Activated T-cell treated with anti-CD3 and anti-CD28 coated beads for 4 hours (primary cell): ENCODE measurements around the gene CWH43.
"Not testable (repeated sequence)": the region's sequence is repeated elsewhere in the genome, so short reads cannot be mapped to it uniquely, and the experiment has no call there.

Source experiments
- DNase-seq: peaks from one replicate; pipeline ENCODE4 v3.0.0-alpha.2; 2020

CWH43 gene

DNA sequence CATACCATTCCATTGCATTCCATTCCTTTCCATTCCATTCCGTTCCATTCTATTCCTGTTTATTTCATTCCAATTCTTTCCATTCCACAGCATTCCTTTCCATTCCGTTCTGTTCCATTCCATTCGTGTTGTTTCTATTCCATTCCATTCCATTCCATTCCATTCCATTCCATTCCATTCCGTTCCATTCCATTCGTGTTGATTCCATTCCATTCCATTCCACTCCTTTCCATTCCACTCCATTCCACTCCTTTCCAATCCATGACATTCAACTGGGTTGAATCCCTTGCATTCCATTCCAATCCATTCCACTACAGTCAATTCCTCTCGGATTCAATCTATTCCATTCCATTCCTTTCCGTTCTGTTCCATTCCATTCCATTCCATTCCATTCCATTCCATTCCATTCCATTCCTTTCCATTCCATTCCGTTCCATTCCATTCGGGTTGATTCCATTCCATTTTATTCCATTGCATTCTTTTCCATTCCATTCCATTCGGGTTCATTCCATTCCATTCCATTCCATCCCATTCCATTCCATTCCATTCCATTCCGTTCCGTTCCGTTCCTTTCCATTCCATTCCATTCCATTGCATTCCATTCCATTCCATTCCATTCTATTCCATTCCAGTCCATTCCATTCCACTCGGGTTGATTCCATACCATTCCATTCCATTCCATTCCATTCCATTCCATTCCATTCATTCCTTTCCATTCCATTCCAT lies 112.1 kb downstream of the CWH43 start:
- not testable (repeated sequence) for DNase-seq

DNA sequence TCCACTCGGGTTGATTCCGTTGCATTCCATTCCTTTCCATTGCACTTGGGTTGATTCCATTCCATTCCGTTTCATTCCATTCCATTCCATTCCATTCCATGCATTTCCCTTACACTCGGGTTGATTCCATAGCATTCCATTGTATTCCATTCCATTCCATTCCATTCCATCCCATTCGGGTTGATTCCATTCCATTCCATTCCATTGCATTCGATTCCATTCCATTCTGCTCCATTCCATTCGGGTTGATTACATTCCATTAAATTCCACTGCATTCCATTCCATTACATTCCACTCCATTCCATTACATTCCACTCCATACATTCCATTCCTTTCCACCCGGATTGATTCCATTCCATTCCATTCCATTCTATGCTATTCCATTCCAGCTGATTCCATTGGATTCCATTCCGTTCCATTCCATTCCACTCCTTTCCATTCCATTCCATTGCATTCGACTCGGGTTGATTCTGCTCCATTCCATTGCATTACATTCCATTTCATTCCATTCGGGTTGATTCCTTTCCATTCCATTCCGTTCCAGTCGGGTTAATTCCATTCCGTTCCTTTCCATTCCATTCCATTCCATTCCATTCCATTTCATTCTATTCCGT lies 113.9 kb downstream of the CWH43 start:
- DNase-seq = not testable (repeated sequence)

DNA sequence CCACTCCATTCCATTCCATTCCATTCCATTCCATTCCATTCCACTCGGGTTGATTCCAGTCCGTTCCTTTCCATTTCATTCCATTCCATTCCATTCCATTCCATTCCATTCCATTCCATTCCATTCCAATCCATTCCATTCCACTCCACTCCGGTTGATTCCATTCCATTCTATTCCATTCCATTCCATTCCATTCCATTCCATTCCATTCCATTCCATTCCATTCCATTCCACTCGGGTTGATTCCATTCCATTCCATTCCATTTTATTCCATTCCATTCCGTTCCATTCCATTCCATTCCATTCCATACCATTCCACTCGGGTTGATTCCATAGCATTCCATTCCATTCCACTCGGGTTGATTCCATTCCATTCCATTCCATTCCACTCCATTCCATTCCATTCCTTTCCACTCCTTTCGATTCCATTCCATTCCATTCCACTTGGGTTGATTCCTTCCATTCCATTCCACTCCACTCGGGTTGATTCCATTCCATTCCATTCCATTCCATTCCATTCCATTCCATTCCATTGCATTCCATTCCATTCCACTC lies 116.3 kb downstream of the CWH43 start:
- DNase-seq = not testable (repeated sequence)

DNA sequence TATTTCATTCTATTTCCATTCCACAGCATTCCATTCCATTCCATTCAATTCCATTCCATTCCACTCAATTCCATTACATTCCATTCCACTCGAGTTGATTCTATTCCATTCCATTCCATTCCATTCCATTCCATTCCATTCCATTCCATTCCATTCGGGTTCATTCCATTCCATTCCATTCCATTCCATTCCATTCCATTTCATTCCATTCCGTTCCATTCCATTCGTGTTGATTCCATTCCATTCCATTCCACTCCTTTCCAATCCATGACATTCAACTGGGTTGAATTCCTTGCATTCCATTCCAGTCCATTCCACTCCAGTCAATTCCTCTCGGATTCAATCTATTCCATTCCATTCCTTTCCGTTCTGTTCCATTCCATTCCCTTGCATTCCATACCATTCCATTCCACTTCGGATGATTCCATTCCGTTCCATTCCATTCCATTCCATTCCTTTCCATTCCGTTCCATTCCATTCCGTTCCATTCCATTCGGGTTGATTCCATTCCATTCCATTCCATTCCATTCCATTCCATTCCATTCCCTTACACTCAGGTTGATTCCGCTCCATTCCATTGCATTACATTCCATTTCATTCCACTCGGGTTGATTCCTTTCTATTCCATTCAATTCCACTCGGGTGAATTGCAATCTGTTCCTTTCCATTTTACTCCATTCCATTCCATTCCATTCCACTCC lies 117.5 kb downstream of the CWH43 start:
- DNase-seq = not testable (repeated sequence)

DNA sequence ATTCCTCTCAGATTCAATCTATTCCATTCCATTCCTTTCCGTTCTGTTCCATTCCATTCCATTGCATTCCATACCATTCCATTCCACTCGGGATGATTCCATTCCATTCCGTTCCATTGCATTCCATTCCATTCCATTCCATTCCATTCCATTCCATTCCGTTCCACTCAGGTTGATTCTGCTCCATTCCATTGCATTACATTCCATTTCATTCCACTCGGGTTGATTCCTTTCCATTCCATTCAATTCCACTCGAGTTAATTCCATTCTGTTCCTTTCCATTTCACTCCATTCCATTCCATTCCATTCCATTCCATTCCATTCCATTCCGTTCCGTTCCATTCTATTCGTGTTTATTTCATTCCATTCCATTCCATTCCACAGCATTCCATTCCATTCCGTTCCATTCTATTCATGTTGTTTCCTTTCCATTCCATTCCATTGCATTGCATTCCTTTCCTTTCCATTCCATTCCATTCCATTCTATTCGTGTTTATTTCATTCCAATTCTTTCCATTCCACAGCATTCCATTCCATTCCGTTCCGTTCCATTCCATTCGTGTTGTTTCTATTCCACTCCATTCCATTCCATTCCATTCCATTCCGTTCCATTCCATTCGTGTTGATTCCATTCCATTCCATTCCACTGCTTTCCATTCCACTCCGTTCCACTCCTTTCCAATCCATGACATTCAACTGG lies 118.3 kb downstream of the CWH43 start:
- not testable (repeated sequence) for DNase-seq

DNA sequence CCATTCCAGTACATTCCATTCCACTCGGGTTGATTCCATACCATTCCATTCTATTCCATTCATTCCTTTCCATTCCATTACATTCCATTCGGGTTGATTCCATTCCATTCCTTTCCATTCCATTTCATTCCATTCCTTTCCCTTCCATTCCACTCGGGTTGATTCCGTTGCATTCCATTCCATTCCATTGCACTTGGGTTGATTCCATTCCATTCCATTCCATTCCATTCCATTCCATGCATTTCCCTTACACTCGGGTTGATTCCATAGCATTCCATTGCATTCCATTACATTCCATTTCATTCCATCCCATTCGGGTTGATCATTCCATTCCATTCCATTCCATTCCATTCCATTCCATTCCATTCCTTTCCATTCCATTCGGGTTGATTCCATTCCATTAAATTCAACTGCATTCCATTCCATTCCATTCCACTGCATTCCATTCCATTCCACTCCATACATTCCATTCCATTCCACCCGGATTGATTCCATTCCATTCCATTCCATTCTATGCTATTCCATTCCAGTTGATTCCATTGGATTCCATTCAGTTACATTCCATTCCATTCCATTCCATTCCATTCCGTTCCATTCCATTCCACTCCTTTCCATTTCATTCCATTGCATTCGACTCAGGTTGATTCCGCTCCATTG lies 119.3 kb downstream of the CWH43 start:
- DNase-seq = not testable (repeated sequence)

DNA sequence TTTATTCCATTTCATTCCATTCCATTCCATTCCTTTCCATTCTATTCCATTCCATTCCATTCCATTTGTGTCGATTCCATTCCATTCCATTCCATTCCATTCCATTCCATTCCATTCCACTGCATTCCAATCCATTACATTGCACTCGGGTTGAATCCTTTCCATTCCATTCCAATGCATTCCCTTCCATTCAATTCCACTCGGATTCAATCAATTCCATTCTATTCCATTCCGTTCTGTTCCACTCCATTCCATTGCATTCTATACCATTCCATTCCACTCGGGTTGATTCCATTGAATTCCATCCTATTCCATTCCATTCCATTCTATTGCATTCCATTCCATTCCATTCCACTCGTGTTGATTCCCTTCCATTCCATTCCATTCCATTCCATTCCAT lies 121.2 kb downstream of the CWH43 start:
- DNase-seq = not testable (repeated sequence)

DNA sequence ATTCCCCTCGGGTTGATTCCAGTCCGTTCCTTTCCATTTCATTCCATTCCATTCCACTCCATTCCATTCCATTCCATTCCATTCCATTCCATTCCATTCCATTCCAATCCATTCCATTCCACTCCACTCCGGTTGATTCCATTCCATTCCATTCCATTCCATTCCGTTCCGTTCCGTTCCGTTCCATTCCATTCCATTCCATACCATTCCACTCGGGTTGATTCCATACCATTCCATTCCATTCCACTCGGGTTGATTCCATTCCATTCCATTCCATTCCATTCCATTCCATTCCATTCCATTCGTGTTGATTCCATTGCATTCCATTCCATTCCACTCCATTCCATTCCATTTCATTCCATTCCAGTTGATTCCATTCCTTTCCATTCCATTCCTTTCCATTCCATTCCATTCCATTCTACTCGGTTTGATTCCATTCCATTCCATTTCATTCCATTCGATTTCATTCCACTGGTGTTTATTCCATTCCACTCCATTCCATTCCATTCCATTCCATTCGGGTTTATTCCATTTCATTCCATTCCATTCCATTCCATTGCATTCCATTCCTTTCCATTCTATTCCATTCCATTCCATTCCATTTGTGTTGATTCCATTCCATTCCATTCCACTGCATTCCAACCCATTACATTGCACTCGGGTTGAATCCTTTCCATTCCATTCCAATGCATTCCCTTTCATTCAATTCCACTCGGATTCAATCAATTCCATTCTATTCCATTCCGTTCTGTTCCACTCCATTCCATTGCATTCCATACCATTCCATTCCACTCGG lies 122.3 kb downstream of the CWH43 start:
- not testable (repeated sequence) for DNase-seq

DNA sequence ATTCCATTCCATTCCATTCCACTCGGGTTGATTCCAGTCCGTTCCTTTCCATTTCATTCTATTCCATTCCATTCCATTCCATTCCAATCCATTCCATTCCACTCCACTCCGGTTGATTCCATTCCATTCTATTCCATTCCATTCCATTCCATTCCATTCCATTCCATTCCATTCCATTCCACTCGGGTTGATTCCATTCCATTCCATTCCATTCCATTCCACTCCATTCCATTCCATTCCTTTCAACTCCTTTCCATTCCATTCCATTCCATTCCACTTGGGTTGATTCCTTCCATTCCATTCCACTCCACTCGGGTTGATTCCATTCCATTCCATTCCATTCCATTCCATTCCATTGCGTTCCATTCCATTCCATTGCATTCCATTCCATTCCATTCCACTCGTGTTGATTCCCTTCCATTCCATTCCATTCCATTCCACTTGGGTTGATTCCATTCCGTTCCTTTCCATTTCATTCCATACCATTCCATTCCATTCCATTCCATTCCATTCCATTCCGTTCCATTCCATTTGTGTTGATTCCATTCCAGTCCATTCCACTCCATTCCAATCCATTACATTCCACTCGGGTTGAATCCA lies 123.6 kb downstream of the CWH43 start:
- DNase-seq = not testable (repeated sequence)

DNA sequence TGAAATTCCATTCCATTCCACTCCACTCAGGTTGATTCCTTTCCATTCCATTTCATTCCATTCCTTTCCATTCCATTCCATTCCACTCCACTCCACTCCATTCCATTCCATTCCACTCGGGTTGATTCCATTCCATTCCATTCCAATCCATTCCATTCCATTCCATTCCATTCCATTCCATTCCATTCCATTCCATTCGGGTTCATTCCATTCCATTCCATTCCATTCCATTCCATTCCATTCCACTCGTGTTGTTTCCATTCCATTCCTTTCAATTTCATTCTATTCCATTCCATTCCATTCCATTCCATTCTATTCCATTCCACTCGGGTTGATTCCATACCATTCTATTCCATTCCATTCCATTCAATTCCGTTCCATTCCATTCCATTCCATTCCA lies 124.5 kb downstream of the CWH43 start:
- not testable (repeated sequence) for DNase-seq
